Measurements from ENCODE around the gene DACH1.

Gene DACH1

DNA sequence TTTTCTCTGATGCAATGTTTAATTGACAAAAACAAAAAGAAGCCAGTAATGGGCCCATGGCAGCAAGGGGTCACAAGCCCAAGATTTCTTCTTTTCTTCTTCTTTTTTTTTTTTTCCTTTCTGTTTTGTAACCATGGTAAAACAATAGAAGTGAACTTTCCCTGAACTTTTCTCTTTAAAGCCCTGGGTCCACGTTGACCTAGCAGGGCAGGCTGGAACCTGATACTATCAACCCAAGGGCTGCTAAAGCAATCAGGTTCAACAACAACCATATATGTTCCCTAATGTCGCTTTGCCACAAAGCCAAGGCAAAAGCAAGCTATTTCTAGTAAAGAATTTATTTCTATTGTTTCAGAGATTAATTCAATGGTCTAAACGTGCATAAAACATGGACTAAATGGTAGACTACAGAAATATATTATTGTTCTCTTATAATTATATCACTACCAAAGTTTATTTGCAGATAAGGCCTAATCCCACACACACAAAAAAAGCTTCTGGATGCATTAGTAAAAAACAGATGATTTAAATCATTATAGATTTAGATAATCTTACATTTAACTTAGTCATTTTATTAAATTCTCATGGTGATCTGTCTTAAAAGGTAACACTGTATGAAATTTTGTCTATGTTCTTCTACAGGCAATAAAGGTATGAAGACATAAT lies 153.9 kb downstream of the DACH1 start:
- peak; percentile 50; the same call in 1 of the 3 replicates for ATAC-seq
- no peak for TF ChIP-seq TOX (CRISPR knock-in tag; IDR thresholded peaks at IDR 0.05; ENCODE audit: borderline replicate concordance)
- TF ChIP-seq BACH2 (CRISPR knock-in tag; IDR thresholded peaks at IDR 0.05; ENCODE audit: borderline replicate concordance): no peak
- no peak for TF ChIP-seq ZFP30 (CRISPR knock-in tag; IDR thresholded peaks at IDR 0.05)
- TF ChIP-seq TCF4 (CRISPR knock-in tag; IDR thresholded peaks at IDR 0.05; ENCODE audit: borderline replicate concordance): peak; percentile 95
- TF ChIP-seq ZFP3 (CRISPR knock-in tag; IDR thresholded peaks at IDR 0.05): no peak
- TF ChIP-seq ISL1 (CRISPR knock-in tag; IDR thresholded peaks at IDR 0.05): 0 out of 2 replicates have a peak, but pooled peaks have one; percentile 43
- TF ChIP-seq TSHZ2 (CRISPR knock-in tag; IDR thresholded peaks at IDR 0.05): peak; percentile 67; the same call in 1 of the 2 replicates
- TF ChIP-seq PPARA (CRISPR knock-in tag; IDR thresholded peaks at IDR 0.05; ENCODE audit: borderline replicate concordance): no peak
- TF ChIP-seq ZC3H10 (CRISPR knock-in tag; IDR thresholded peaks at IDR 0.05): no peak
- peak; percentile 13; the same call in 1 of the 2 replicates for TF ChIP-seq ZNF8 (CRISPR knock-in tag; IDR thresholded peaks at IDR 0.05)
- no peak; the same call in 1 of the 2 replicates for TF ChIP-seq SNAI2 (CRISPR knock-in tag; IDR thresholded peaks at IDR 0.05)
- no peak for TF ChIP-seq GLIS3 (CRISPR knock-in tag; IDR thresholded peaks at IDR 0.05)

GRCh38 chr13:71704656-71705055 lies 162.3 kb downstream of the DACH1 start:
- no peak for ATAC-seq
- TF ChIP-seq, protein P1, sequence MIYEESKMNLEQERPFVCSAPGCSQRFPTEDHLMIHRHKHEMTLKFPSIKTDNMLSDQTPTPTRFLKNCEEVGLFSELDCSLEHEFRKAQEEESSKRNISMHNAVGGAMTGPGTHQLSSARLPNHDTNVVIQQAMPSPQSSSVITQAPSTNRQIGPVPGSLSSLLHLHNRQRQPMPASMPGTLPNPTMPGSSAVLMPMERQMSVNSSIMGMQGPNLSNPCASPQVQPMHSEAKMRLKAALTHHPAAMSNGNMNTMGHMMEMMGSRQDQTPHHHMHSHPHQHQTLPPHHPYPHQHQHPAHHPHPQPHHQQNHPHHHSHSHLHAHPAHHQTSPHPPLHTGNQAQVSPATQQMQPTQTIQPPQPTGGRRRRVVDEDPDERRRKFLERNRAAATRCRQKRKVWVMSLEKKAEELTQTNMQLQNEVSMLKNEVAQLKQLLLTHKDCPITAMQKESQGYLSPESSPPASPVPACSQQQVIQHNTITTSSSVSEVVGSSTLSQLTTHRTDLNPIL (CRISPR knock-in tag; IDR thresholded peaks at IDR 0.05; ENCODE audit: low read depth): no peak
- no peak for TF ChIP-seq ZNF70 (CRISPR knock-in tag; IDR thresholded peaks at IDR 0.05)

DNA sequence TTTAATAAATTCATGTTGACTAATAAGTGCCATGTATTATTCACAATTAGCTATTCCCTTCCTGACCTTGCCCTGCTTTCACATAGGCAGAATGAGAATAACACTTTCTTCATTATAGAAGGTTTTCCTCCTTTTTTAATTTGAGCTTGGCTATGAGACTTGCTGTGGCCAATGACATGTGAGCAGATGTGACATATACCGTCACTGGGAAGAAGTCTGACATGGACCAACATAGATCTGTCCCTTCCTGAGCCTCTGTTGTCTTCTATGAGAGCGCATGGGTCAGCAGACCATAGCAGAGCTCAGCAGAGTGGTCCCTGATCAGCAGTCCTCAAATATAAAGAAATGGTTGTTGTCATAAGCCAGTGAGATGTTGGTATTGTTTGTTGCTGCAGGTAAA lies 163.9 kb downstream of the DACH1 start:
- ATAC-seq: no peak
- no peak for TF ChIP-seq ZNF565 (CRISPR knock-in tag; conservative IDR thresholded peaks at IDR 0.05; ENCODE audit: low read depth)

DNA sequence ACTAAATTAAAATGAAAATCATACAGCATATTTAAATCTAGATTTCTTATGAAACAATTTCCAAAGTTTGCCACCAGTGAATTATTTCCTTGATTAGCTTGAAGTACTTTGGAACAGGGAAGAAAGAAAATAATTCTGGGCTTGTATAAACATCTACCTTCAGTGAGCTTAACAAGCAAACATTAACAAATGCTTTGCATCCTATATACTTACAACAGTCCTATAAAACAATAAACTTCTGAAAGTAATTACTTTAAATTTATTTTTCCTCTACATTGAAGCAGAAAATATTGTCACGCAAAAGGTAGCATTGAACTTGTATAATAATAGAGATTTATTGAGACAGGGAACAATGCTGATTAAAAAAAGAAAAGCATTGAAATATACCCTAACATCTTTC lies 164.8 kb downstream of the DACH1 start:
- ATAC-seq: no peak
- TF ChIP-seq CSDC2 (CRISPR knock-in tag; IDR thresholded peaks at IDR 0.05): no peak
- TF ChIP-seq, protein P2, sequence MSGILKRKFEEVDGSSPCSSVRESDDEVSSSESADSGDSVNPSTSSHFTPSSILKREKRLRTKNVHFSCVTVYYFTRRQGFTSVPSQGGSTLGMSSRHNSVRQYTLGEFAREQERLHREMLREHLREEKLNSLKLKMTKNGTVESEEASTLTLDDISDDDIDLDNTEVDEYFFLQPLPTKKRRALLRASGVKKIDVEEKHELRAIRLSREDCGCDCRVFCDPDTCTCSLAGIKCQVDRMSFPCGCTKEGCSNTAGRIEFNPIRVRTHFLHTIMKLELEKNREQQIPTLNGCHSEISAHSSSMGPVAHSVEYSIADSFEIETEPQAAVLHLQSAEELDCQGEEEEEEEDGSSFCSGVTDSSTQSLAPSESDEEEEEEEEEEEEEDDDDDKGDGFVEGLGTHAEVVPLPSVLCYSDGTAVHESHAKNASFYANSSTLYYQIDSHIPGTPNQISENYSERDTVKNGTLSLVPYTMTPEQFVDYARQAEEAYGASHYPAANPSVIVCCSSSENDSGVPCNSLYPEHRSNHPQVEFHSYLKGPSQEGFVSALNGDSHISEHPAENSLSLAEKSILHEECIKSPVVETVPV (CRISPR knock-in tag; IDR thresholded peaks at IDR 0.05): no peak
- no peak for TF ChIP-seq TSHZ2 (CRISPR knock-in tag; IDR thresholded peaks at IDR 0.05)
- TF ChIP-seq, protein P3, sequence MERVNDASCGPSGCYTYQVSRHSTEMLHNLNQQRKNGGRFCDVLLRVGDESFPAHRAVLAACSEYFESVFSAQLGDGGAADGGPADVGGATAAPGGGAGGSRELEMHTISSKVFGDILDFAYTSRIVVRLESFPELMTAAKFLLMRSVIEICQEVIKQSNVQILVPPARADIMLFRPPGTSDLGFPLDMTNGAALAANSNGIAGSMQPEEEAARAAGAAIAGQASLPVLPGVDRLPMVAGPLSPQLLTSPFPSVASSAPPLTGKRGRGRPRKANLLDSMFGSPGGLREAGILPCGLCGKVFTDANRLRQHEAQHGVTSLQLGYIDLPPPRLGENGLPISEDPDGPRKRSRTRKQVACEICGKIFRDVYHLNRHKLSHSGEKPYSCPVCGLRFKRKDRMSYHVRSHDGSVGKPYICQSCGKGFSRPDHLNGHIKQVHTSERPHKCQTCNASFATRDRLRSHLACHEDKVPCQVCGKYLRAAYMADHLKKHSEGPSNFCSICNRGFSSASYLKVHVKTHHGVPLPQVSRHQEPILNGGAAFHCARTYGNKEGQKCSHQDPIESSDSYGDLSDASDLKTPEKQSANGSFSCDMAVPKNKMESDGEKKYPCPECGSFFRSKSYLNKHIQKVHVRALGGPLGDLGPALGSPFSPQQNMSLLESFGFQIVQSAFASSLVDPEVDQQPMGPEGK (CRISPR knock-in tag; IDR thresholded peaks at IDR 0.05; ENCODE audit: borderline replicate concordance): no peak
- TF ChIP-seq PPARA (CRISPR knock-in tag; IDR thresholded peaks at IDR 0.05; ENCODE audit: borderline replicate concordance): no peak
- TF ChIP-seq ZNF565 (CRISPR knock-in tag; conservative IDR thresholded peaks at IDR 0.05; ENCODE audit: low read depth): no peak
- TF ChIP-seq SNAI2 (CRISPR knock-in tag; IDR thresholded peaks at IDR 0.05): no peak
- TF ChIP-seq TOX (CRISPR knock-in tag; IDR thresholded peaks at IDR 0.05; ENCODE audit: borderline replicate concordance): no peak
- no peak for TF ChIP-seq ESRRG (CRISPR knock-in tag; IDR thresholded peaks at IDR 0.05)
- TF ChIP-seq GLIS3 (CRISPR knock-in tag; IDR thresholded peaks at IDR 0.05): no peak
- no peak for TF ChIP-seq ISL1 (CRISPR knock-in tag; IDR thresholded peaks at IDR 0.05)
- TF ChIP-seq ZFP30 (CRISPR knock-in tag; IDR thresholded peaks at IDR 0.05): no peak
- TF ChIP-seq, protein P1 (CRISPR knock-in tag; IDR thresholded peaks at IDR 0.05; ENCODE audit: low read depth): no peak
- TF ChIP-seq ARNTL (CRISPR knock-in tag; IDR thresholded peaks at IDR 0.05; ENCODE audit: borderline replicate concordance, low read depth): no peak
- TF ChIP-seq RARB (CRISPR knock-in tag; IDR thresholded peaks at IDR 0.05): no peak
- TF ChIP-seq TCF4 (CRISPR knock-in tag; IDR thresholded peaks at IDR 0.05; ENCODE audit: borderline replicate concordance): no peak
- no peak for TF ChIP-seq ZNF70 (CRISPR knock-in tag; IDR thresholded peaks at IDR 0.05)

Measured in SK-N-SH treated with all-trans-retinoic acid at 6 μM for 48 hours (cell line).